Umbilical cord (tissue), 2 donors: ENCODE measurements around the gene SMIM9. TPM values are rescaled to one million over a fixed set of nuclear protein-coding genes. Genes with fewer than 3 reads are reported as not detected.

Source experiments
- DNase-seq: peaks from one replicate; pipeline ENCODE4 v3.0.0-alpha.2; 2015; ENCODE audit warnings: low spot score
- total RNA-seq: library from RNA; depleted of rRNA; stranded (reverse); fragments of >200 nt; gene quantifications from one replicate; pipeline ENCODE4 v1.2.3, GENCODE V29; 2014; ENCODE audit warnings: low replicate concordance; ENCODE audit not compliant: insufficient read depth

Gene SMIM9
- total RNA-seq, 1 donor from 2014 or later, result not detected

DNA sequence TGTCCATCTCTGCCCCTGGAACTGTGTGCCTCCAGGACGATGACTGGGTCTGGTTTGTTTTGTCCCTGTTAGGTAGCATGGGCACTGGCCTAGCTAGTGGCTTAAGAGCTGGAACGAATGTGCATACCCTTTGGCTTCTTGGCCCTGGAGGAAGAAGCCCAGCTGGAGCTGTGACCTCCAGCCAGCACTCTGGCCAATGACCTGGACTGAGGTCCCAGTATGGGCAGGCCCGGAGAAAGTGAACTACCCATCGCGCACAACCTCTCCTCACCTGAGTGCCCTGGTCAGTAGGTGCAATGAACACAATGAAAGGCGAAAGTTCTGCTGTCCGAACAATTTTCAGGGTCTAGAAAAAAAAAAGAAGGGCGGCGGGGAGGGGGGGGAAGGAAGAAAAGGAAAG lies 53.5 kb downstream of the SMIM9 start:
- DNase-seq, result no peak

DNA sequence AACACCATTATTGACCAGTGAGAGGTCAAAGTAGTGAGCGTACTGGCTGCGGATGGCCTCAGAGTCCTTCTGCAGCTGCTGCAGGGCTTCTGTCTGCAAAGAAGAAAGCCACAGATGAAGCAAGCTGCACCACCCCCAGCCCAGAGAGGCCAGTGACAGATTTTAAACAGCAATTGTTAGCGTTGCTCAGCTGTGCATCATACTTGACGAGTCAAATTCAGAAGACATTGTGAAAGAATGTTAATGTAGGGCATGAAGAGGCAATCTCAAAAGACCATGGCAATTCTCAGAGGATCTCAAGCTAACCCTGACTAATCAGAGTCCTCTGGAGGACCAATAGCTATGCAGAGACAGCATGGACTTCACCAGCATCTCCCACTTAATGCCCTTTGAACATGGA lies 55.2 kb downstream of the SMIM9 start:
- no peak for DNase-seq

DNA sequence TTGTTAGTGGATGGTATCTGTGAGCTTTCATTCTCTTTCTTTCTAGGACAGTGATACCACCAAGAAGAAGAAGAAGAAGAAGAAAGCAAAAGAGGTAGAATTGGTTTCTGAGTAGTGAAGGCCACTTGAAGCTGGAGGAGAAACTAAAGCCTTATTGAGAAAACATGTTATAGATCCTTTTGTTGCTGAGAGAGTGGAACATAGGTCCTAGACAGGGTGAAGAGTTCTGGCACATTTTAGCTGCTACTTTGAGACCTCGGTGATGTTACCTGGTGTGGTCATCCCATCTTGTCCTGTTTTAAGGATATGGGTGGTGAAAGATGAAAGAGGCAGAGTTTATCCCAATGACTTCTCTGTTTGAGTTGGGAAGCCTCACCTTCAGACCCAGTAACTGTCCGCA lies 57.7 kb downstream of the SMIM9 start:
- DNase-seq, result no peak

DNA sequence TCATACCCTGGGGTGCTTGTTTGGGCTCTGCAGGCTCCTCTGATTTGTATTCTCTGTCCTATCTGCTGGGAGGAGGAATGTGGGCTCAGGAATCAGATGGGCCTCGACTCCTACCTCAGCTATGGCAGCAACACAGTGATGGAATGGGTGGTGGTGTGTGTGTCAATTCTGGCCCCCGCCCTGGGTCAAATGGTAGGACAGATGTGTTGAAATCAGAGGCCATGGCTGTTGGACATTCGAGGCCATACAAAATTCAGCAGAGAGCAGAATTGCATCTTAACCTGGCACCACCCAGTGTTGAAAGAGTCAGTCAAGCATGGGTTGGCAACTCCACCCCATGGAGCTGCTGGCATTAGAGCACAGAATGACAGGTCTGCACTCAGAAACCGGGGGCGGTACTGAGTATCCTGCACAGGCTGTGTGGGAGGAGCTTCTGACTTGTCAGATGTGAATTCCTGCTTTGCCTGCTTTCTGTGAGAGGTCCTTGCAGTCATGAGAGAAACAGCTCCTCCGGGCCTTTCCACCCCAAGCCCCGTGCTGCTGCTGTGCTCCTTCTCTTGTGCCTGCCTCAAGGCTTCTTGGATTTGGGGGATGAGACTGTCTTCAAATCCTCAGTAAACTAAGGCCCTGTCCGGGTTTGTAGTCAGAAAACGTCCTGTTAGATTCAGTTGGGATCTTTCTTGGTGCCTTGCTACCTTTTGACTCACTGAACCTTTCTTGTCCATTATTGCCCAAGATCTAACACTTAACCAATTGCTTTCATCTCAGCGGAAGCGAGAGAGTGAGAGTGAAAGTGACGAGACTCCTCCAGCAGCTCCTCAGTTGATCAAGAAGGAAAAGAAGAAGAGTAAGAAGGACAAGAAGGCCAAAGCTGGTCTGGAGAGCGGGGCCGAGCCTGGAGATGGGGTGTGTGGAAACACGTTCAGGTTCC lies 58.8 kb downstream of the SMIM9 start:
- no peak for DNase-seq

DNA sequence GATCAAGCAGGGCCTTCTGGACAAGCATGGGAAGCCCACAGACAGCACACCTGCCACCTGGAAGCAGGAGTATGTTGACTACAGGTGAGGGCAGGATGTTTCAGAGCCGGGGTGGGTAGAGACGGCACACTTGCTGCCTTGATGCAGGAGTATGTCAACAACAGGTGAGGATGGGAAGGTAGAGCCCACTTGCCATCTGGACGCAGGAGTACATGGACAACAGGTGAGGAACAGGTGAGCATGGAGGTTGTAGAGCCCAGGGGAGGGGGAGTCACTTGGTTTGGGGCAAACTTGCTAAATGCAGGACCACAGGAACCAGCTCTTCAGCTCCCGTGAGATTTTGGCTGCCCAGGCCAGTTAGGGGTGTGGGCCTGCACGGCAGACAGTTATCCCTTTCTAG lies 59.8 kb downstream of the SMIM9 start:
- no peak for DNase-seq

Other genes with a start within 250 kb of the SMIM9 start
- not detected for gene CTAG1A, start 249.5 kb downstream of the SMIM9 start, total RNA-seq
- not detected for gene CTAG1B, start 215.4 kb downstream of the SMIM9 start, total RNA-seq
- gene CTAG2, start 181.1 kb downstream of the SMIM9 start, total RNA-seq, result not detected
- 7.0 TPM for gene GAB3, start 83.6 kb downstream of the SMIM9 start, total RNA-seq
- 17.6 TPM for gene DKC1, start 71.8 kb downstream of the SMIM9 start, total RNA-seq
- 47.7 TPM for gene MPP1, start 29.2 kb downstream of the SMIM9 start, total RNA-seq
- gene F8A1, start 51.7 kb upstream of the SMIM9 start, total RNA-seq, result 0.96 TPM
- 1.4 TPM for gene F8, start 188.1 kb upstream of the SMIM9 start, total RNA-seq
- gene FUNDC2, start 192.2 kb upstream of the SMIM9 start, total RNA-seq, result 77.0 TPM
- gene CMC4, start 236.5 kb upstream of the SMIM9 start, total RNA-seq, result 13.5 TPM
- 32.5 TPM for gene MTCP1, start 236.5 kb upstream of the SMIM9 start, total RNA-seq
- 11.1 TPM for gene BRCC3, start 236.8 kb upstream of the SMIM9 start, total RNA-seq